LNCaP clone FGC (cell line): ENCODE results near the gene RAB7A.
"Not testable (repeated sequence)": the region's sequence is repeated elsewhere in the genome, so short reads cannot be mapped to it uniquely, and the experiment has no call there.

Source experiments
- DNase-seq: peaks from one replicate; pipeline ENCODE4 v3.0.0-alpha.2; 2011; ENCODE audit warnings: low read depth
- H3K4me3 ChIP-seq: 2 replicates; pipeline ENCODE4 v1.5.1; 2011; ENCODE audit warnings: mild to moderate bottlenecking, low read depth, low read length, control low read depth
- TF ChIP-seq, protein P1 (sequence below): IDR thresholded peaks from 2 replicates; pipeline ENCODE4 v1.5.1; 2012; ENCODE audit warnings: mild to moderate bottlenecking; ENCODE audit not compliant: control insufficient read depth, insufficient read depth; ENCODE audit errors: extremely low read depth

The RAB7A gene

DNA sequence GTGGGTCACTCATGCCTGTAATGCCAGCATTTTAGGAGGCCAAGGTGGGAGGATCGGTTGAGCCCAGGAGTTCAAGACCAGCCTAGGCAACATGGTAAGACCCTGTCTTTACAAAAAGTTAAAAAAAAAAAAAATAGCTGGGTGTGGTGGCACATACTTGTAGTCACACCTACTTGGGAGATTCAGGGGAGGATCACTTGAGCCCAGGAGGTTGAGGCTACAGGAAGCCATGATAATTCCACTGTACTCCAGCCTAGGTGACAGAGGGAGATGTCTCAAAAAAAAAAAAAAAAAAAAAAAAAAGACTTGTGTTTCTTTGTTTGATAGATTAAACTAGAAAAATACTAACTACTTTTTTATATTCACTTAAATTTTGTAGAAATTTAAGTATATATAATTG, 14.6 kb downstream of the RAB7A start:
- no peak for DNase-seq
- TF ChIP-seq, protein P1, sequence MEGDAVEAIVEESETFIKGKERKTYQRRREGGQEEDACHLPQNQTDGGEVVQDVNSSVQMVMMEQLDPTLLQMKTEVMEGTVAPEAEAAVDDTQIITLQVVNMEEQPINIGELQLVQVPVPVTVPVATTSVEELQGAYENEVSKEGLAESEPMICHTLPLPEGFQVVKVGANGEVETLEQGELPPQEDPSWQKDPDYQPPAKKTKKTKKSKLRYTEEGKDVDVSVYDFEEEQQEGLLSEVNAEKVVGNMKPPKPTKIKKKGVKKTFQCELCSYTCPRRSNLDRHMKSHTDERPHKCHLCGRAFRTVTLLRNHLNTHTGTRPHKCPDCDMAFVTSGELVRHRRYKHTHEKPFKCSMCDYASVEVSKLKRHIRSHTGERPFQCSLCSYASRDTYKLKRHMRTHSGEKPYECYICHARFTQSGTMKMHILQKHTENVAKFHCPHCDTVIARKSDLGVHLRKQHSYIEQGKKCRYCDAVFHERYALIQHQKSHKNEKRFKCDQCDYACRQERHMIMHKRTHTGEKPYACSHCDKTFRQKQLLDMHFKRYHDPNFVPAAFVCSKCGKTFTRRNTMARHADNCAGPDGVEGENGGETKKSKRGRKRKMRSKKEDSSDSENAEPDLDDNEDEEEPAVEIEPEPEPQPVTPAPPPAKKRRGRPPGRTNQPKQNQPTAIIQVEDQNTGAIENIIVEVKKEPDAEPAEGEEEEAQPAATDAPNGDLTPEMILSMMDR, result no peak
- H3K4me3 ChIP-seq, result no peak overlapping the region

DNA sequence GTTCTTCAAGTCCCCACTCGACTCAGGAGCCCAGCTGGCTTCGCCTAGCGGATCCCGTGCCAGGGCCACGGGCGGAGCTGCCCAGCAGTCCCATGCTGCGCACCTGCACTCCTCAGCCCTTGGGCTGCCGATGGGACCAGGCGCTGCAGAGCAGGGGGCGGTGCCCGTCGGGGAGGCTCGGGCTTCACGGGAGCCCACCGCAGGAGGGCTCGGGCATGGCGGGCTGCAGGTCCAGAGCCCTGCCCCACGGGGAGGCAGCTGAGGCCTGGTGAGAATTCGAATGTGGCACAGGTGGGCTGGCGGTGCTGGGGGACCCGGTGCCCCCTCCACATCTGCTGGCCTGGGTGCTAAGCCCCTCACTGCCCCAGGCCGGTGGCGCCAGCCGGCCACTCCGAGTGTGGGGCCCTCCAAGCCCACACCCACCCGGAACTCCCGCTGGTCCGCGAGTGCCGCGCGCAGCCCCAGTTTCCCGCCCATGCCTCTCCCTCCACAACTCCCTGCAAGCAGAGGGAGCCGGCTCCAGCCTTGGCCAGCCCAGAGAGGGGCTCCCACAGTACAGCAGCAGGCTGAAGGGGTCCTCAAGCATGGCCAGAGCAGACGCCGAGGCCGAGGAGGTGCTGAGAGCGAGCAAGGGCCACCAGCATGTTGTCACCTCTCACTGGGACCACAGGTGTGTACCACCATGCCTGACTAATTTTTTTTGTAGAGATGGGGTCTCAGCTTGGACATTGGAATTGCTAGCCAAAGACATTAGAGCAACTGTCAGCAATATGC, 17.0 kb downstream of the RAB7A start:
- DNase-seq, result no peak
- TF ChIP-seq, protein P1, result no peak
- H3K4me3 ChIP-seq, result no peak overlapping the region

DNA sequence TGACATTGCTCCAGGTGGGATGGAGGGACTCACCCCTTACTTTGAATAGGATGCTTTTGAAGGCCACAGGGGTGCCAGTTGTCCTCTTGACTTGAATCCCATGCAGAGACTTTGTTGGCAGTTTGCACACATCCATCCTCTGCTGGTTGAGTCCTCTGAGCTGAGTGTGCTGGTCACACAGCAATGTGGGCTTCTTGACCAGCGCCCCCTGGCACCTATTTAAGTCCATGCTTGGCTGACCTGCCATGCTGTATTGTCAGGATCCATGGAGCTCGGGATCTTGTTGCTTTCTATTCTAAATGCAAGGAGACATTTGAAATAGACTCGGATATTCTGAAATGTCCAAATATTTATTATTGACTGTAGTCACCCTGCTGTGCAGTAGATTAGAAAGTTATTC, 19.8 kb downstream of the RAB7A start:
- no peak for DNase-seq
- TF ChIP-seq, protein P1, result no peak
- H3K4me3 ChIP-seq, result no peak overlapping the region

DNA sequence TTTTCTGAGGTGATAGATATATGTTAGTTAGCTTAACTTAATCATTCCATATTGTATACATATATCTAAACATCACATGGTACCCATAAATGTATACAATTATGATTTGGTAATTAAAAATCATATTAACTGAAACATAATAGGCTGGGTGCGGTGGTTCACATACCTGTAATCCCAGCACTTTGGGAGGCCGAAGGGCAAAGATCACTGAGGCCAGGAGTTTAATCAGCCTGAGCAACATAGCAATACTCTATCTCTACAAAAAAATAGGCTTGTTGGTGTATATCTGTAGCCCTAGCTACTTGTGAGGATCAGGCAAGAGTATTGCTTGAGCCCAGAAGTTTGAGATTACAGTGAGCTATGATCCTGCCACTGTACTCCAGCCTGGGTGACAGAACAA, 20.9 kb downstream of the RAB7A start:
- no peak for DNase-seq
- H3K4me3 ChIP-seq, result no peak overlapping the region
- TF ChIP-seq, protein P1, result no peak

DNA sequence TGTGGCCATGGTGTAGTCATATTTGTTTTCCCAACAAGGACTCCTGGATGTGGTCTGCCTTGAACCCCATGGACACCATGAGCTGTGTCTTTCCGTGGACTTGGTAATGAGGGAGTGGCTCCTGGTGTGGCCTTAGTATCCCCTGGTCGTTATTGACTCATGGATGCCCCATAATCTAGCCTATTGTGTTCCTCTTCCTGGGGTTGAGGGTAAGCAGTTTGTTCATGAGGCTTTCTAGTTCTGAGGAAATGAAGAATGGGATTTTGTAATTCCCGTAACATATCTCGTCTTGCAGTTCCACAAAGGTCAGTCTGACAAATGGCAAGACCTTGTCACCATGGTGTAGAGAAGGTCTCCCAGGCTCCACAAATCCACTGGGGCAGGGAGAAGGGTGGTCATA, 22.6 kb downstream of the RAB7A start:
- no peak overlapping the region for H3K4me3 ChIP-seq
- no peak for DNase-seq
- TF ChIP-seq, protein P1, result no peak

DNA sequence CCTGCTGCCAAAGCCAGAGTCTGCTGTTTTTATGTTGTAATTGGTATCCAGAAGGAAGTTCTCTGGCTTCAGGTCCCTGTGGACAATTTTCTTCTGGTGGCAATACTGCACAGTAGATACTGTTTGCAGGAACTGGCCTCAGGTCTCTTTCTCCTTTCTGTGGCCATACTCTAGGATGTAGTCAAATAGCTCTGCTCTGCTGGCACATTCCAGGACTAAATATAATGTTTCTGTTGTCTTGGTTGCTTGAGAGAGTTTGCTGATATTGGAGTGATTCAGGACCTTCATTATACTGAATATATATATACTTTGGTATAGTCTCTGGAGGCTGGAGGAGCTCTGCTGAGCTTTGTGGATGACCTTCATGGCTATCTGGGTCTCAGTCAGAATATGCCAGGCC, 23.1 kb downstream of the RAB7A start:
- TF ChIP-seq, protein P1, result no peak
- no peak for DNase-seq
- H3K4me3 ChIP-seq, result no peak overlapping the region

DNA sequence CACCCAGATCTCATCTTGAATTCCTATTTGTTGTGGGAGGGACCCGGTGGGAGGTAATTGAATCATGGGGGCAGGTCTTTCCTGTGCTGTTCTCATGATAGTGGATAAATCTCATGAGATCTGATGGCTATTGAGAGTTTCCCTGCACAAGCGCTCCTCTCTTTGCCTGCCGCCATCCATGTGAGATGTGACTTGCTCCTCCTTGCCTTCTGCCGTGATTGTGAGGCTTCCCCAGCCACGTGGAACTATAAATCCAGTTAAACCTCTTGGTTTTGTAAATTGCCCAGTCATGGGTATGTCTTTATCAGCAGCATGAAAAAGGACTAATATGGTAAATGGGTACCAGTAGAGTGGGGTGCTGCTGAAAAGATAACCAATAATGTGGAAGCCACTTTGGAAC, 23.6 kb downstream of the RAB7A start:
- not testable (repeated sequence) for DNase-seq, H3K4me3 ChIP-seq
